ENCODE measurements around the gene ALCAM.
"Not testable (repeated sequence)": the region's sequence is repeated elsewhere in the genome, so short reads cannot be mapped to it uniquely, and the experiment has no call there.

The ALCAM gene

DNA sequence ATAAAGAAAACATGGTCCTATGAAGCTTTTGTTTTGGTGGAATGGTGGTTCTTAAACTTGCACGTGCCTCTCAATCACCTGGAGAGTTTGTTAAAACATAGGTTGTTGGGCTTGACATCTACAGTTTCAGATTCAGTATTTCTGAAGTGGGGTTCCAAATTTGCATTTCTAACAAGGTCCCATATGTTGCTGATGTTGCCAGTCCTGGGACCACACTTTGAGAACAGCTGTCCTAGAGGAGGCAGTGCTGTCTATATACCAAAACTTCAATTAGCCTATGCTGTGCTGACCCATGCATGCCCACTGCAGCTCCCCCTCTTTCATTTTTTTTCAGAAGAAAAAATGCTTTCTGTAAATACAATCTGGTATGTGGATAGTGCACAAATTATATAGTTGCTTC is 31.3 kb downstream of the ALCAM start:
- no peak overlapping the region for H3K4me3 ChIP-seq (ENCODE audit: low read depth in 1 of 2, low read length in 2 of 2)
- H3K36me3 ChIP-seq (ENCODE audit: control insufficient read depth in 1 of 2, insufficient read depth in 2 of 2, low read length in 2 of 2), result no peaks in the 10 kb centered on the region
- no peaks in the 10 kb centered on the region for H3K9me3 ChIP-seq (ENCODE audit: control insufficient read depth in 1 of 2, low read length in 2 of 2)
- no peaks in the 10 kb centered on the region for H3K4me1 ChIP-seq (ENCODE audit: control insufficient read depth in 1 of 2, insufficient read depth in 2 of 2, low read length in 2 of 2)
- no peak overlapping the region for H3K27ac ChIP-seq (ENCODE audit: low read length)
- no peaks in the 10 kb centered on the region for H3K27me3 ChIP-seq (ENCODE audit: low read depth, low read length)

DNA sequence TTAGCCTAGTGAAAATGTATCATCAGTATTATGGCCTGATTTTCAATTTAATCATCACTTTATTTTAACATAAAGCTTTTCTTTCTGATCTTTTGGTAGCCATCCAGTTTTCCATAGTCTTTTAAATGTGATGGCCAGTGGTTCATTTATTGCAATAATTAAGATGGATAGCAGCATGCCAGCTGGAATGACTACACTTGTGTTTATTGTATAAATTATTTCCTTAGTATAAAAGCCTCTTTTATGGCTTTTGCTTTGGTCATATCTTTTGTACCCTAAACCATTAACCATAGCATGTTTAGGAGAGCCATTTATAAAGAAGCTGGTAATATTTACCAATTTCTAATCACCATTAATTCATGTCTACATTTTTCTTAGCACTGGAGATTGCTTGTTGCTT is 31.7 kb downstream of the ALCAM start:
- Histone ChIP-seq H3K9me3 (ENCODE audit: control insufficient read depth in 1 of 2, low read length in 2 of 2) (peaks cover 0 to 2% of the 10 kb centered on the region in 2 donors), H3K36me3 (ENCODE audit: control insufficient read depth in 1 of 2, insufficient read depth in 2 of 2, low read length in 2 of 2) (no peaks in the 10 kb centered on the region), H3K4me3 (ENCODE audit: low read depth in 1 of 2, low read length in 2 of 2) (no peak overlapping the region), H3K27ac (ENCODE audit: low read length) (no peak overlapping the region), H3K27me3 (ENCODE audit: low read depth, low read length) (no peaks in the 10 kb centered on the region), H3K4me1 (ENCODE audit: control insufficient read depth in 1 of 2, insufficient read depth in 2 of 2, low read length in 2 of 2) (no peaks in the 10 kb centered on the region)

DNA sequence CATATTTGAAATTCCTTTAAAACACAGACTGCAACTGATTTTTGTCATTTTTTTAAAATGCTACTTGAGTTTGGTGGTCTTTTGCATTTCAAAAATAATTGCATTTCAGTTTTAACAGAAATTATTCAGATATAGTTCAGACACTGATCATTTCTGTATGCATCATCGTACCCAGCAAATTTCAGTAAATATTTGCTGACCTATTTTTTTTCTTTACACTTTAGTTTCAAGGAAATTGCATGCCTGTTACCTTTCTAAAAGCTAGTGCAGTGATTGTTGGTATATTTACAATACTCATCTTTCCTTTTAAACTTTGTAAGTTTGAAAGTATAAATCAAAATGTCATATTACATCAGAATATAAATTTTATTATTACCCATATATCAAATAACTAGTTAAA is 32.4 kb downstream of the ALCAM start:
- Histone ChIP-seq H3K4me1 (ENCODE audit: control insufficient read depth in 1 of 2, insufficient read depth in 2 of 2, low read length in 2 of 2) (no peaks in the 10 kb centered on the region), H3K9me3 (ENCODE audit: control insufficient read depth in 1 of 2, low read length in 2 of 2) (peaks cover 0 to 4% of the 10 kb centered on the region in 2 donors), H3K4me3 (ENCODE audit: low read depth in 1 of 2, low read length in 2 of 2) (no peak overlapping the region), H3K27me3 (ENCODE audit: low read depth, low read length) (no peaks in the 10 kb centered on the region), H3K27ac (ENCODE audit: low read length) (no peak overlapping the region), H3K36me3 (ENCODE audit: control insufficient read depth in 1 of 2, insufficient read depth in 2 of 2, low read length in 2 of 2) (no peaks in the 10 kb centered on the region)

DNA sequence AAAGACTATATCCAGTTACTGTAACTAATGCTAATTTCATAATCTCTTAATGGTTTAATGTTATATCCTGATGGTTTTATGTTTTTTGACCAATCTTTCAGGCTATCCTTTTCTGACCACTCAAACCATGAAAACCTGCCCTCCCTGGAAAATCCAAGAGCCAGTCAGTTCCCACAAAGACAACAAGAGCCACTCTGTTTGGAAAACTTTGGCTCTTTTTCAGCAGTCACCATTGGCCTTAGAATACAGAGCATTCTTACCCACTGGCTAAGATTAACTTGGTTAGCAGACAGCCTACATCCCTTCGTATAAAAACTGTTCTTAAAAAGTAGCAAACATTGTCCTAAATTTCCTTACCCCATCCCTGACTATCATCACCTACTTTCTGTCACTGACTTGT is 32.9 kb downstream of the ALCAM start:
- Histone ChIP-seq H3K36me3 (ENCODE audit: control insufficient read depth in 1 of 2, insufficient read depth in 2 of 2, low read length in 2 of 2) (no peaks in the 10 kb centered on the region), H3K9me3 (ENCODE audit: control insufficient read depth in 1 of 2, low read length in 2 of 2) (peaks cover 0 to 4% of the 10 kb centered on the region in 2 donors), H3K27ac (ENCODE audit: low read length) (no peak overlapping the region), H3K27me3 (ENCODE audit: low read depth, low read length) (no peaks in the 10 kb centered on the region), H3K4me3 (ENCODE audit: low read depth in 1 of 2, low read length in 2 of 2) (no peak overlapping the region), H3K4me1 (ENCODE audit: control insufficient read depth in 1 of 2, insufficient read depth in 2 of 2, low read length in 2 of 2) (no peaks in the 10 kb centered on the region)

DNA sequence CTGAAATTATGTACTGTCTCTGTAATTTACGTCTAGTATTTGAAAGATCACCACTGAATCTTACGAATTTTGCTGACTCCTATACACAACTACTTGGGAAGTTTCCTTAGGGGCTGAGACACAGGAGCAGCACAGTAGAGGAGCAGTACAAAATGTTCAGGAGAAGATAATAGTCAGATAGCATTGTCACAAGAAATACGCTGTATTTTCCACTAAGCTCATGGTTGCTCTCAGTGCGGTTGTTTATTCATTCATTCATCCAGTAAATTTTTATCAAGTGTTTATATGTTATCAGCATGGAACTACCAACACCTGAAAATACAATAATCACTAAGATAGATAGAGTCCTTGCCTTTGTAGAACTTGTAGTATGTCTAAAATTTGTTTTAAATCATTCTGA is 34.5 kb downstream of the ALCAM start:
- Histone ChIP-seq H3K9me3 (ENCODE audit: control insufficient read depth in 1 of 2, low read length in 2 of 2) (peaks cover 0 to 4% of the 10 kb centered on the region in 2 donors), H3K27ac (ENCODE audit: low read length) (no peak overlapping the region), H3K27me3 (ENCODE audit: low read depth, low read length) (no peaks in the 10 kb centered on the region), H3K4me3 (ENCODE audit: low read depth in 1 of 2, low read length in 2 of 2) (no peak overlapping the region), H3K4me1 (ENCODE audit: control insufficient read depth in 1 of 2, insufficient read depth in 2 of 2, low read length in 2 of 2) (no peaks in the 10 kb centered on the region), H3K36me3 (ENCODE audit: control insufficient read depth in 1 of 2, insufficient read depth in 2 of 2, low read length in 2 of 2) (no peaks in the 10 kb centered on the region)

DNA sequence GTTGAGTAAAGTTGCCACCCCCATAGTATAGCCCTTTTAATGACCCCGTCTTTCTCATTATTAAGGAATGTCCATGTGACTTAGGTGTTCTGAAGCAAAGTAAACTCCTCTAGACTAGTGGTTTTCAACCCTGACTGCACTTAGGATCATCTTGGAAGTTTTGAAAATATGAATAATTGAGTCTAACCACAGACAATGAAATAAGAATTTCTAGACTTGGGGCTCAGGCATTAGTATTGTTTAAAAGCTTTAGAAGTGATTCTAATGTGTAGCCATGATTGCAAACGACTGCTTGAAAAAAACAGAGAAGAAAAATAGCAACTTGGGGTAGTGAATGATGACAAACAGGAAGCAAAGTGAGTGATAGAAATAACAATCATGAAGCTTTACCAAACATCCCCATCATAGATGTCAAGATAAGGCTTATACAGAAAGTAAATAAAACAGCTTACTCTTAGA is 35.0 kb downstream of the ALCAM start:
- H3K4me1 ChIP-seq (ENCODE audit: control insufficient read depth in 1 of 2, insufficient read depth in 2 of 2, low read length in 2 of 2), result no peaks in the 10 kb centered on the region
- H3K36me3 ChIP-seq (ENCODE audit: control insufficient read depth in 1 of 2, insufficient read depth in 2 of 2, low read length in 2 of 2), result no peaks in the 10 kb centered on the region
- H3K4me3 ChIP-seq (ENCODE audit: low read depth in 1 of 2, low read length in 2 of 2), result no peak overlapping the region
- H3K9me3 ChIP-seq (ENCODE audit: control insufficient read depth in 1 of 2, low read length in 2 of 2), result peaks cover 0 to 4% of the 10 kb centered on the region in 2 donors
- no peaks in the 10 kb centered on the region for H3K27me3 ChIP-seq (ENCODE audit: low read depth, low read length)
- H3K27ac ChIP-seq (ENCODE audit: low read length), result no peak overlapping the region

DNA sequence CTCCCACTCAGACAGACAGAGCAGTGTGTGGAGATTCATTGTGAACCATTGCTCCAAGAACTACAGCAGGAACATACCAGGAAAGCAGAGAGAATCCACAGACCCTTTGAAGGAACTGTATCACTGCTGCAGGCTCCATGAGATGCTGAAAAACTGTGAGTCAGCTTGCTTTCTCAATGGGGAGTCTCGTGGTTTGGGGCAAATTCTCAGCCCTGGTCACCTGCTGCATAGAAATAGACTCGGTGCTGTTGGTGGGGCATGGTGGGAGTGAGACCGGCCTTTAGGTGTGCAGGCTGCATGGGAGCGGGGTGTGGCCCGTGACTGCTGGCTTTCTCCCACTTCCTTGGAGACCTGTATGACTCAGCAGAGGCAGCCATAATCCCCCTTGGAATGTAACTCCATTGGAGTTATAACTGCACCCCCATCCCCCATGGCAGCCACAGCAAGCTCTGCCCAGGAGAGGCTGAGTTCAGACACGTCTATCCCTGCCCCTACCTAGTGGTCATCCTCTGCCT is 35.6 kb downstream of the ALCAM start:
- Histone ChIP-seq H3K27ac (ENCODE audit: low read length) (no peak overlapping the region), H3K27me3 (ENCODE audit: low read depth, low read length) (no peaks in the 10 kb centered on the region), H3K4me3 (ENCODE audit: low read depth in 1 of 2, low read length in 2 of 2) (no peak overlapping the region), H3K9me3 (ENCODE audit: control insufficient read depth in 1 of 2, low read length in 2 of 2) (peaks cover 0 to 4% of the 10 kb centered on the region in 2 donors), H3K36me3 (ENCODE audit: control insufficient read depth in 1 of 2, insufficient read depth in 2 of 2, low read length in 2 of 2) (no peaks in the 10 kb centered on the region), H3K4me1 (ENCODE audit: control insufficient read depth in 1 of 2, insufficient read depth in 2 of 2, low read length in 2 of 2) (no peaks in the 10 kb centered on the region)

DNA sequence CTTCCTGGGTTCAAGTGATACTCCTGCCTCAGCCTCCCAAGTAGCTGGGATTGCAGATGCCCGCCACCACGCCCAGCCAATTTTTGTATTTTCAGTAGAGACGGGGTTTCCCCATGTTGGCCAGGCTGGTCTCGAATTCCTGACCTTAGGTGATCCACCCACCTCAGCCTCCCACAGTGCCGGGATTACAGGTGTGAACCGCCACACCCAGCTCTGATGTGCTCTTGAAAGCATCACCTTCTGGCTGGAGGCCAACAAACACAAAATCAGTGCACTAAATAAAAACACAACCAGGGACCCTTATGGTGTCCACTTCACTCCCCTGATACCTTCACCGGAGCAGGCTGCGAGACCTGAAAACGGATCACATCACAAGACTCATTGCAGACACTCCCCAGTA is 36.3 kb downstream of the ALCAM start:
- not testable (repeated sequence) for H3K4me3 ChIP-seq (ENCODE audit: low read depth in 1 of 2, low read length in 2 of 2); H3K36me3 ChIP-seq (ENCODE audit: control insufficient read depth in 1 of 2, insufficient read depth in 2 of 2, low read length in 2 of 2); H3K27me3 ChIP-seq (ENCODE audit: low read depth, low read length); H3K4me1 ChIP-seq (ENCODE audit: control insufficient read depth in 1 of 2, insufficient read depth in 2 of 2, low read length in 2 of 2); H3K9me3 ChIP-seq (ENCODE audit: control insufficient read depth in 1 of 2, low read length in 2 of 2); H3K27ac ChIP-seq (ENCODE audit: low read length)

DNA sequence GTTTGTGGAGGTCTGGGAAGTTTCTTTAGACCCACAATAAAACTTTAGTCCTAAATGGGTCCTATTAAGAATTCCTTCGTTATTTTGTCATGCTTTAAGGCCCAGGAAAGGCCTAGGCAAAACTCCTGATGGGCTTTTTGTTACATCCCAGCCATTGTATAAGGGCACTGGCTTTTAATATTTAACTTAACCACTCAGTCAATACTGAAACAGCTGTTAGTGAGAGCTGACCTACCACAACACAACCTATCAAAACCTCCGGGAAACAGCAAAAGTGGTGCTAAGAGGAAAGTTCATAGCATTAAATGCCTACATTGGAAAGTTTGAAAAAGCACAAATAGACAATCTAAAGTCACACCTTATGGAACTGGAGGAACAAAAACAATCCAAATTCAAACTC is 39.6 kb downstream of the ALCAM start:
- peaks cover 0 to 4% of the 10 kb centered on the region in 2 donors for H3K9me3 ChIP-seq (ENCODE audit: control insufficient read depth in 1 of 2, low read length in 2 of 2)
- H3K4me1 ChIP-seq (ENCODE audit: control insufficient read depth in 1 of 2, insufficient read depth in 2 of 2, low read length in 2 of 2), result no peaks in the 10 kb centered on the region
- no peak overlapping the region for H3K4me3 ChIP-seq (ENCODE audit: low read depth in 1 of 2, low read length in 2 of 2)
- H3K36me3 ChIP-seq (ENCODE audit: control insufficient read depth in 1 of 2, insufficient read depth in 2 of 2, low read length in 2 of 2), result no peaks in the 10 kb centered on the region
- no peaks in the 10 kb centered on the region for H3K27me3 ChIP-seq (ENCODE audit: low read depth, low read length)
- H3K27ac ChIP-seq (ENCODE audit: low read length), result no peak overlapping the region

DNA sequence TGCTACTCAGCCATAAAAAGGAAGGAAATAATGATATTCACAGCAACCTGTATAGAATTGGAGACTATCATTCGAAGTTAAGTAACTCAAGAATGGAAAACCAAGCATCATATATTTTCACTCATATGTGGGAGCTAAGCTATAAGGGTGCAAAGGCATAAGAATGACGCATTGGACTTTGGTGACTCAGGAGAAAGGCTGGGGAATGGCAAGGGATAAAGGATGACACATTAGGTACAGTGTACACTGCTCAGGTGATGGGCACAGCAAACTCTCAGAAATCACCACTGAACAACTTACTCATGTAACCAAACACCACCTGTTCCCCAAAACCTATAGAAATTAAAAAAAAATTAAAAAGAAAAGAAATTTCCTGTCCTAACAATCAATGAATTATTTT is 42.7 kb downstream of the ALCAM start:
- no peak overlapping the region for H3K4me3 ChIP-seq (ENCODE audit: low read depth in 1 of 2, low read length in 2 of 2)
- H3K4me1 ChIP-seq (ENCODE audit: control insufficient read depth in 1 of 2, insufficient read depth in 2 of 2, low read length in 2 of 2), result no peaks in the 10 kb centered on the region
- no peaks in the 10 kb centered on the region for H3K27me3 ChIP-seq (ENCODE audit: low read depth, low read length)
- no peaks in the 10 kb centered on the region for H3K36me3 ChIP-seq (ENCODE audit: control insufficient read depth in 1 of 2, insufficient read depth in 2 of 2, low read length in 2 of 2)
- no peaks in the 10 kb centered on the region for H3K9me3 ChIP-seq (ENCODE audit: control insufficient read depth in 1 of 2, low read length in 2 of 2)
- no peak overlapping the region for H3K27ac ChIP-seq (ENCODE audit: low read length)

DNA sequence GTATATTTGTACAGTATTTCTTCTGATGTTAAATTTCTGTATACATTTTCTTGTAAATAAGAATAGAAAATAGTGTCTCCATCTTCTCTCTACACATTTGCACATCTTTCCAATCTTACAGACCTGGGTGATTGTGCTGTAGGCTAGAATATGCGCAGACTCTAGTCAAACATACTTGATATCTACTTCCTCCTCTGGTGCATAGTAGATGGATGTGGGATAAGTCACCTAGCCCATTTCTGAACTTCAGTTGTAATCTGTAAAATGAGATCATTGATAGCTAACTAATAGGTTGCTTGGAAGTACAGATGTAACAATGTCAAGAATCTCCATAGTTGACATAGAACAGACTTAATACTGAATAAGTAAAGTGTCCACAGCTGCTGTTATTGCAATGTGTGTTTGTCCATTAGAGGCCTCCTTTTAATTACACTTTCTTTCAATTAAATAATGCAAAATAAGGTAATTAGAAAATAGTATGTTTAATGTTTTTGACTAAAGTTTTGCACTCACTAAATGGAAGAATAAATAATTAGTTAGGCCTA is 46.7 kb downstream of the ALCAM start:
- Histone ChIP-seq H3K4me3 (ENCODE audit: low read depth in 1 of 2, low read length in 2 of 2) (no peak overlapping the region), H3K27me3 (ENCODE audit: low read depth, low read length) (no peaks in the 10 kb centered on the region), H3K9me3 (ENCODE audit: control insufficient read depth in 1 of 2, low read length in 2 of 2) (no peaks in the 10 kb centered on the region), H3K36me3 (ENCODE audit: control insufficient read depth in 1 of 2, insufficient read depth in 2 of 2, low read length in 2 of 2) (no peaks in the 10 kb centered on the region), H3K27ac (ENCODE audit: low read length) (no peak overlapping the region), H3K4me1 (ENCODE audit: control insufficient read depth in 1 of 2, insufficient read depth in 2 of 2, low read length in 2 of 2) (no peaks in the 10 kb centered on the region)

DNA sequence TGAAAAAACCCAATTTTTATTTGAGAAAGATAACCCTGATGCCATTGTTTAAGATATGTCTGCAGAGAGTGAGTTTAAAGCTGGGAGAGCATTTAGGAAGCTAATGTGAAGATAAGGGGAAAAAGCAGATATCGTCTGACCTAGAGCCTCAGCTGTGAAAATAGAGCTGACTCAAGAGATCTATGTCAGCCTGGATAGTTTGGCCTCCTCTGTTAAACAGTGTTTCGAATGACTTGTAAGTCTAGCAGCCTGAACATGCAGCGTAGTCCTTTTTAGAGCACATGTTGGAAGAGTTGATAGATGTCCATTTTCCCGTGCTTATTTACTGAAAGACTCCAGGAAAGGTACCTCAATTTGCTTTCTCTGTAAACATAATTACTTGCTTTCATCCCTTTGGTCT is 48.1 kb downstream of the ALCAM start:
- Histone ChIP-seq H3K4me1 (ENCODE audit: control insufficient read depth in 1 of 2, insufficient read depth in 2 of 2, low read length in 2 of 2) (no peaks in the 10 kb centered on the region), H3K9me3 (ENCODE audit: control insufficient read depth in 1 of 2, low read length in 2 of 2) (no peaks in the 10 kb centered on the region), H3K4me3 (ENCODE audit: low read depth in 1 of 2, low read length in 2 of 2) (no peak overlapping the region), H3K36me3 (ENCODE audit: control insufficient read depth in 1 of 2, insufficient read depth in 2 of 2, low read length in 2 of 2) (no peaks in the 10 kb centered on the region), H3K27me3 (ENCODE audit: low read depth, low read length) (no peaks in the 10 kb centered on the region), H3K27ac (ENCODE audit: low read length) (no peak overlapping the region)

Data from muscle layer of duodenum (tissue), 2 donors.